Spleen (tissue), 7 donors: ENCODE results near the gene DIO3.

Source experiments
- POLR2A ChIP-seq, 3 donors: fragments of 450-650 bp; IDR thresholded peaks; one replicate each; pipeline ENCODE4 v1.5.1; 2017; ENCODE audit warnings: antibody characterized with exemption in 3 of 3, mild to moderate bottlenecking in 1 of 3
- POLR2AphosphoS5 ChIP-seq, 3 donors: sonication (generic); formaldehyde crosslinking; IDR thresholded peaks; one replicate each; pipeline ENCODE4 v1.5.1; 2017; ENCODE audit warnings: antibody characterized with exemption in 3 of 3
- TF ChIP-seq, protein P1 (sequence below), 11 experiments: fragments of 200-600 bp in 7 of 11; fragments of 450-650 bp in 4 of 11; sonication (generic) in 4 of 11; IDR thresholded peaks in 8 of 11; conservative IDR thresholded peaks in 3 of 11; 1 replicate in 7 of 11; 2 replicates in 4 of 11; pipeline versions ENCODE4 v1.4.0 to v1.8.0; 2016 to 2021; ENCODE audit warnings: antibody characterized with exemption in 11 of 11, inconsistent platforms in 4 of 11, mild to moderate bottlenecking in 1 of 11
- donor health status: DM: no; HTN: no; CAD: no; lungs with moderate emphysema.
- donor health status: DM: no; HTN: no; CAD: no.
- donor health status: DM: no; HTN: no; CAD: no.

DNA sequence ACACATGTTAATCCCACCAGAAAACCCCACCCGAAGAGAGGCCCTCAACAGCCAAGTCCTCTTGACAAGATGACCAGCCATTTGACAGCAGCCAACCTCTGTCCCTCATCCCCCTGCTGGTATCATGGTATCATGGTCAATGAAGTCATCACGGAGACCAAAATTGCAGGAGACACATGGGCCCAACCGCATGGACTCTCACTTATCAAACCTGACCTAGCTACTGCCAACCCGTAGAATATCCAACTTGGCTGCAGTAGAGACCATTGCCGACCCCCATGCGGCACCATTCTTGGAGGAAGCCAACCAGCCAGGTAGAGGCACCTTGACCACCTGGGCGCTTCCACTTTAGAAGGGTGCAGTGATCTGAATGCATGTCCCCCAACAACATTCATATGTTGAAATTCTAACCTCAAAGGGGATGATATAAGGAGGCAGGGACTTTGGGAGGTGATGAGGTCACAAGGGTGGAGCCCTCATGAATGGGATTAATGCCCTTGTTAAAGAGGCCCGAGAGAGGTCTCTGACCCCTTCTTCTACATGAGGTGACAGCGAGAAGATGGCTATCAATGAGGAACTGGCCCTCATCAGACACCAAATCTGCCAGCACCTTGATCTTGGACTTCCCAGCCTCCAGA, 33.3 kb downstream of the DIO3 start:
- TF ChIP-seq, protein P1, sequence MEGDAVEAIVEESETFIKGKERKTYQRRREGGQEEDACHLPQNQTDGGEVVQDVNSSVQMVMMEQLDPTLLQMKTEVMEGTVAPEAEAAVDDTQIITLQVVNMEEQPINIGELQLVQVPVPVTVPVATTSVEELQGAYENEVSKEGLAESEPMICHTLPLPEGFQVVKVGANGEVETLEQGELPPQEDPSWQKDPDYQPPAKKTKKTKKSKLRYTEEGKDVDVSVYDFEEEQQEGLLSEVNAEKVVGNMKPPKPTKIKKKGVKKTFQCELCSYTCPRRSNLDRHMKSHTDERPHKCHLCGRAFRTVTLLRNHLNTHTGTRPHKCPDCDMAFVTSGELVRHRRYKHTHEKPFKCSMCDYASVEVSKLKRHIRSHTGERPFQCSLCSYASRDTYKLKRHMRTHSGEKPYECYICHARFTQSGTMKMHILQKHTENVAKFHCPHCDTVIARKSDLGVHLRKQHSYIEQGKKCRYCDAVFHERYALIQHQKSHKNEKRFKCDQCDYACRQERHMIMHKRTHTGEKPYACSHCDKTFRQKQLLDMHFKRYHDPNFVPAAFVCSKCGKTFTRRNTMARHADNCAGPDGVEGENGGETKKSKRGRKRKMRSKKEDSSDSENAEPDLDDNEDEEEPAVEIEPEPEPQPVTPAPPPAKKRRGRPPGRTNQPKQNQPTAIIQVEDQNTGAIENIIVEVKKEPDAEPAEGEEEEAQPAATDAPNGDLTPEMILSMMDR (IDR thresholded peaks at IDR 0.05 in 8 of 11, conservative IDR thresholded peaks at IDR 0.05 in 3 of 11): no peak
- no peak for TF ChIP-seq POLR2AphosphoS5 (IDR thresholded peaks at IDR 0.05)
- no peak for TF ChIP-seq POLR2A (IDR thresholded peaks at IDR 0.05)
